ENCODE results near the gene SP1. TPM values are rescaled to one million over a fixed set of nuclear protein-coding genes. Genes with fewer than 3 reads are reported as not detected.

The SP1 gene
- total RNA-seq = 37.4 and 57.1 TPM in 2 replicates

DNA sequence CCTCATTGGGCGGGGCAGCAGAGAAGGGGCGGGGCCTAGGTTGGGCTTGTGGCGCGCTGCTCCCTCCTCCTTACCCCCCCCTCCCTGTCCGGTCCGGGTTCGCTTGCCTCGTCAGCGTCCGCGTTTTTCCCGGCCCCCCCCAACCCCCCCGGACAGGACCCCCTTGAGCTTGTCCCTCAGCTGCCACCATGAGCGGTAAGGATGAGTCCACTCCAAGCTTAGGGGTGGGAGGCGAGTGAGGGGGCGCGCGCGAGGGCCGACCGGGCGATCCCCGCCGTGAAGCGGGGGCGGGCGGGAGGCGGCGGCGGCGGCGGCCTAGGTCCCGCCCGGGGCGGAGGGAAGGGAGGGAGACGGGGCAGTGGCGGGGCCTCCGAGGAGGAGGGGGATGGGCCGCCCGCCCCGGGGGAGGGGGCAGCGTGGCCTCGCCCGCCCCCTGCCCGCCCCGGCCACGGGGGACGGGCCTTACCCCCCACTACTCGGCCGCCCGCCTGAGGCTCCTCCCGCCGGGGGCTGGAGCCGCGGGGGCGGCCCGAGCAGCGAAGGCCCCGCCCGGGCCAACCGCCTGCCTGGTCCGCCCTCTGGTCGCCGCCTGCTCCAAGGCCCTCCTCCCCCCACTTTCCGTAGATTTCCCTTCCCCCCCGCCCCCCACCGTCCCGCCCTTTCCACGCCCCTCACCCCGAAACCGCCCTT is at the start of gene SP1:
TSS of gene SP1 (plus strand) at position 73 of the 690 bp plus-strand sequence. CDS start at position 189, 116 bp downstream.

DNA sequence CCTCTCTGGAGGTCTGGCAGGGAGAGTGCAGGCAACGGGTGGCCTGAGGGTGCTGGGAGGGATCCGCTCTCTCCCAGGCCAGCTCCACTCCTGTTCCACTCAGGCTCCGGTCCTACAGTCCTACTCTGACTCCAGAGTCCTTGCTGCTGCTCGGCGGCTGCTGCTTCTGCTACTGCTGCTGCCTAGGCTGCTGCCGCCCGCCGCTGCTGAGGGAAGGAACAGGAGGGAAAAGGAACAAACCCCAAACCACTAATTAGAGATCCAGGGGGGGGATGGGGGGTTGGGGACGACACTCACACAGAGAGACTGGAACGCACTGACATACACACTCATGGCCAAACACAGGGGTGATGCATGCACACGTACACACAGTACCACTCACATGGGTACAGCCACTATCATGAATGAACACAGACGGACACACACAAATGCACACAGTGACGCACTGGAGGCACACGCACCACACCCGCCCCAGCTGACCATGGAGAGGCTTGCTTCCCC is 43.7 kb upstream of the SP1 start, which contains the start of gene SP7:
TSS of gene SP7 (minus strand) at position 174 of the 501 bp plus-strand sequence. CDS start 708 bp downstream, outside the sequence.

DNA sequence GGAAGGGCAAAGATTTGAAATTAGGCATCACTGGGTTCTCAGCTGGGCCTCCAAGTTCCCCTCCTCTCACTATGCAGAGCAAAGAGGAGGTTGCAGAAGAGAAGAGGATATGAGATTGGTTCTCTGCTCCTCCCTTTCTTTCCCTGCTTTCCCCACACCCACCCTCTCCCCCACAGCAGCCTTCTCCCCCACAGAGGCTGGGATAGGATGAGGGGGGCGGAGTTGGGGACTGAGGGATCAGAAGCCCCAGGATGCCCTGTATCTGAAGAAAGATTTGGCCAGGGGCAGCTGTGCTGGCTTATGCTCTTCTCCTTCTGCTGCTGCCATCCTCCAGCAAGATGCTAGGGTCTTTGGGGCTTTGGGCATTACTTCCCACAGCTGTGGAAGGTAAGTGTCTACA is 43.6 kb downstream of the SP1 start, which contains the start of gene AMHR2:
TSS of gene AMHR2 (plus strand) at position 259 of the 400 bp plus-strand sequence. CDS start at position 339, 80 bp downstream.

DNA sequence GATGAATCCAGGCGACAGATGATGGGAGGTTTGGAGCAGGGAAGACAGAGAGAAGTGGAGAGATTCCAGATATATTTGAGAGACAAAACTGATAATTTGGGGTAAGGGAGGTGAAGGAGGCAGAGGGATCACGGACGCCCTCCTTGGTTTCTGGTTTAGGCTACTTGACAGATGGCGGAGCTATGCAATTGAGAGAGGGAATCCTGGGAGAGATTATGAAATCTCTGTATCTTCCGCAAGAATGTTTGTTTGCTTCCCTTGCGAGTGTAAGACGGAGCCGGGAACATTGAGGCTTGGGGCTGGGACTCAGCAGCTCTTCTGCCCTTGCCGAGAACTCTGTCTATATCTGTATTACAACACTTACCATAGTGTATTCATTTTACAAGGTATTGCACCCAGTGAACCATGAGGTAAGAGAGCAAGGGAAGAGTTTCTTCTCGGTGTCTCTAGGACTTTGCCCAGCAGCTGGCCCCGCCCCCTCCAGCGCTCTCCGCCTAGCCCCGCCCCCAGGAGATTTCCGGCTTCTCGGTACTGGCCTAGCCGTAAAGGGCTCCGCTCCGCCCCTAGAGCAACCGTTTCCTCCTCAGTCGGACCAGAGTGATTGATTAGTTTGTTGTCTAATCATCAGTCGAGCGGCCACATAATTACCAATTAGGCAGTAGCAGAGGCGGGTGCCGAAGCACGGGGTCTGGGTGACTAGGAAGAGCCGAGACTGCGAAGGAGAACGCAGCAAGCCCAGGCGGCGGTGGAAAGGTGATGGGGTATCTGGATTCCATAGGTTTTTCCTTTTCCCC is 61.3 kb downstream of the SP1 start, which contains the start of gene PRR13:
TSS of gene PRR13 (plus strand) at position 695 of the 794 bp plus-strand sequence. CDS start 981 bp downstream, outside the sequence.

DNA sequence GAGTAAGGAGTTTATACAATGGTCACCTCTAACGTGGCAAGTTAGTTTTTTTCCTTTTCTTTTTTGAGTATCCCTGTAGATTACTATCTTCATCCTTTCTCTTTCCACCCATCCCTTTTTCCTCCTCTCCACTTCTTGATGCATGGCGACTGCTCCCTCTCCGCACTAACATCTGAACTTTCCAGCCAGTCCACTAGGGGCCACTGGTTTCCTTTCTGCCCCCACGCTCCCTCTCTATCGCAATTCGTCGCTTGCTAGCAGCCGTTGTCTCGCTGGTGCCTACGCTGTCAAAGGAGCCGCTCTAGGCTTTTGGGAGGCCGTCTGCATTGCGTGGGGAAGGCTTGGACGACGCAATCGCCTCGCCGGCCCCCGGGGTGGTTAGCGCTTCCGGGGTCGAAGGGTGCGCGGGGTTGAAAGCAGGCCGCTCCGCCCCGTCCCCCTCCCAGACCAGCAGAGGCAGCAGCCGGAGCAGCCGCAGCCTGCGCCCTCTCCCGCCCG is 71.7 kb downstream of the SP1 start, which contains the start of gene PCBP2:
TSS of gene PCBP2 (plus strand) at position 442 of the 498 bp plus-strand sequence. CDS start 2,699 bp downstream, outside the sequence.

Other genes with a start within 250 kb of the SP1 start
- 7.4 and 9.4 TPM in 2 replicates for gene ZNF740, start 199.5 kb upstream of the SP1 start, total RNA-seq
- gene CSAD, start 199.3 kb upstream of the SP1 start, total RNA-seq = 1.2 and 7.5 TPM in 2 replicates
- not detected in 2 replicates for gene ITGB7, start 172.9 kb upstream of the SP1 start, total RNA-seq
- gene RARG, start 148.0 kb upstream of the SP1 start, total RNA-seq = 27.5 and 37.2 TPM in 2 replicates
- gene ESPL1, start 111.9 kb upstream of the SP1 start, total RNA-seq = 3.0 and 7.4 TPM in 2 replicates
- 447 and 505 TPM in 2 replicates for gene PFDN5, start 84.6 kb upstream of the SP1 start, total RNA-seq
- 69.1 and 89.9 TPM in 2 replicates for gene MYG1, start 80.5 kb upstream of the SP1 start, total RNA-seq
- 54.5 and 63.0 TPM in 2 replicates for gene AAAS, start 58.6 kb upstream of the SP1 start, total RNA-seq
- gene SP7, start 43.8 kb upstream of the SP1 start, total RNA-seq = under 0.01 TPM in 1 of 2 replicates, not detected in the other
- gene AMHR2, start 43.7 kb downstream of the SP1 start, total RNA-seq = not detected in 2 replicates
- 75.0 and 88.2 TPM in 2 replicates for gene PRR13, start 61.6 kb downstream of the SP1 start, total RNA-seq
- gene PCBP2, start 71.9 kb downstream of the SP1 start, total RNA-seq = 198 and 538 TPM in 2 replicates
- 15.9 and 55.6 TPM in 2 replicates for gene MAP3K12, start 119.3 kb downstream of the SP1 start, total RNA-seq
- 35.2 and 39.8 TPM in 2 replicates for gene TARBP2, start 121.1 kb downstream of the SP1 start, total RNA-seq
- 1.7 TPM in 1 of 2 replicates, not detected in the other for gene NPFF, start 127.3 kb downstream of the SP1 start, total RNA-seq
- 10.6 and 18.0 TPM in 2 replicates for gene ATF7, start 246.2 kb downstream of the SP1 start, total RNA-seq